GM10847 (cell line): ENCODE results near the gene TKFC.

Source experiments
- POLR2A ChIP-seq: IDR thresholded peaks from 2 replicates; pipeline ENCODE4 v1.6.1; 2011; ENCODE audit not compliant: insufficient read length; ENCODE audit errors: extremely low read depth

The TKFC gene

GRCh38 chr11:61332797-61333549 lies at the start of gene TKFC, which contains the start of gene DDB1:
TSS of gene TKFC (plus strand) at chr11:61333228. CDS start at chr11:61334729, 1,501 bp downstream.
TSS of gene DDB1 (minus strand) at chr11:61333105. CDS start at chr11:61332968, 137 bp downstream.
- TF ChIP-seq POLR2A: peak; percentile 95

- TF ChIP-seq POLR2A: no peak
Measured at GRCh38 chr11:61283613-61284012, 49.4 kb upstream of the TKFC start.

- no peak for TF ChIP-seq POLR2A
Measured at GRCh38 chr11:61287338-61287977, 45.6 kb upstream of the TKFC start.

- no peak for TF ChIP-seq POLR2A
Measured at GRCh38 chr11:61290905-61291690, 41.9 kb upstream of the TKFC start.

GRCh38 chr11:61292356-61292755 lies 40.7 kb upstream of the TKFC start:
- TF ChIP-seq POLR2A: no peak

- TF ChIP-seq POLR2A: no peak
Measured at GRCh38 chr11:61293867-61294716, 38.9 kb upstream of the TKFC start.

- peak; percentile 35 for TF ChIP-seq POLR2A
Measured at GRCh38 chr11:61294717-61295595, 38.1 kb upstream of the TKFC start, which contains the start of gene VWCE. TSS of gene VWCE (minus strand) at chr11:61295316. CDS start at chr11:61295037, 279 bp downstream.

- no peak for TF ChIP-seq POLR2A
Measured at GRCh38 chr11:61295596-61295926, 37.5 kb upstream of the TKFC start.

GRCh38 chr11:61297341-61297740 lies 35.7 kb upstream of the TKFC start:
- no peak for TF ChIP-seq POLR2A

- TF ChIP-seq POLR2A: no peak
Measured at GRCh38 chr11:61297746-61298145, 35.3 kb upstream of the TKFC start.

- TF ChIP-seq POLR2A: no peak
Measured at GRCh38 chr11:61298663-61299244, 34.3 kb upstream of the TKFC start.

- TF ChIP-seq POLR2A: no peak
Measured at GRCh38 chr11:61302550-61302949, 30.5 kb upstream of the TKFC start.

GRCh38 chr11:61303725-61304124 lies 29.3 kb upstream of the TKFC start:
- TF ChIP-seq POLR2A: no peak
